ENCODE data around the gene MAP3K7. TPM values are rescaled to one million over a fixed set of nuclear protein-coding genes. Genes with fewer than 3 reads are reported as not detected.

MAP3K7 gene
- total and polyA plus RNA-seq, 4 donors, result 10.3 to 29.2 (median 19.4) TPM

- H3K27ac ChIP-seq (ENCODE audit: low read depth in 1 of 2, low read length in 2 of 2), result no peak overlapping the region
- no peaks in the 10 kb centered on the region for H3K27me3 ChIP-seq (ENCODE audit: control insufficient read depth in 1 of 2, insufficient read depth in 2 of 2, low read length in 1 of 2)
- H3K4me3 ChIP-seq (ENCODE audit: low read length in 2 of 2), result no peak overlapping the region
- intact Hi-C loops (cut with DNase I), result no loop called here
- peaks cover 1 to 5% of the 10 kb centered on the region in 2 donors for H3K36me3 ChIP-seq (ENCODE audit: control insufficient read depth in 1 of 2, insufficient read depth in 2 of 2, low read length in 1 of 2)
- ATAC-seq (ENCODE audit: low FRiP score) (no peak), DNase-seq (no peak)
- no peaks in the 10 kb centered on the region for H3K4me1 ChIP-seq (ENCODE audit: control insufficient read depth in 1 of 2, insufficient read depth in 2 of 2, low read length in 2 of 2)
- H3K9me3 ChIP-seq (ENCODE audit: control insufficient read depth, low read length), result no peaks in the 10 kb centered on the region
- 26 to 37% methylated on average over 1 of the region's 1 CpG for WGBS, 2 donors
These were observed 56.0 kb downstream of the MAP3K7 start for GRCh38 chr6:90530882-90531281.

- Histone ChIP-seq H3K27me3 (ENCODE audit: control insufficient read depth in 1 of 2, insufficient read depth in 2 of 2, low read length in 1 of 2) (no peaks in the 10 kb centered on the region), H3K9me3 (ENCODE audit: control insufficient read depth, low read length) (no peaks in the 10 kb centered on the region), H3K4me1 (ENCODE audit: control insufficient read depth in 1 of 2, insufficient read depth in 2 of 2, low read length in 2 of 2) (no peaks in the 10 kb centered on the region), H3K27ac (ENCODE audit: low read depth in 1 of 2, low read length in 2 of 2) (no peak overlapping the region), H3K4me3 (ENCODE audit: low read length in 2 of 2) (no peak overlapping the region), H3K36me3 (ENCODE audit: control insufficient read depth in 1 of 2, insufficient read depth in 2 of 2, low read length in 1 of 2) (peaks cover 0 to 1% of the 10 kb centered on the region in 2 donors)
- intact Hi-C loops (cut with DNase I), result no loop called here
- ATAC-seq (ENCODE audit: low FRiP score) (no peak), DNase-seq (no peak)
- WGBS, 2 donors, result 98 to 99% methylated on average over 4 of the region's 4 CpGs
These were observed 61.5 kb downstream of the MAP3K7 start for GRCh38 chr6:90525421-90525820.

- no peak for ATAC-seq (ENCODE audit: low FRiP score)
- intact Hi-C loops (cut with DNase I), result no loop called here
- no peaks in the 10 kb centered on the region for H3K9me3 ChIP-seq (ENCODE audit: control insufficient read depth, low read length)
- H3K4me1 ChIP-seq (ENCODE audit: control insufficient read depth in 1 of 2, insufficient read depth in 2 of 2, low read length in 2 of 2), result no peaks in the 10 kb centered on the region
- no peak for DNase-seq
- no peak overlapping the region for H3K4me3 ChIP-seq (ENCODE audit: low read length in 2 of 2)
- H3K36me3 ChIP-seq (ENCODE audit: control insufficient read depth in 1 of 2, insufficient read depth in 2 of 2, low read length in 1 of 2), result peaks cover 0 to under 1% of the 10 kb centered on the region in 2 donors
- WGBS, 2 donors, result 83 to 85% methylated on average over 4 of the region's 4 CpGs
- H3K27me3 ChIP-seq (ENCODE audit: control insufficient read depth in 1 of 2, insufficient read depth in 2 of 2, low read length in 1 of 2), result no peaks in the 10 kb centered on the region
- no peak overlapping the region for H3K27ac ChIP-seq (ENCODE audit: low read depth in 1 of 2, low read length in 2 of 2)
These were observed 63.0 kb downstream of the MAP3K7 start for GRCh38 chr6:90523779-90524310.

- ATAC-seq (ENCODE audit: low FRiP score) (no peak), DNase-seq (no peak)
- WGBS, 2 donors, result 93 to 94% methylated on average over 1 of the region's 1 CpG
- H3K36me3 ChIP-seq (ENCODE audit: control insufficient read depth in 1 of 2, insufficient read depth in 2 of 2, low read length in 1 of 2), result no peaks in the 10 kb centered on the region
- H3K27ac ChIP-seq (ENCODE audit: low read depth in 1 of 2, low read length in 2 of 2), result no peak overlapping the region
- H3K4me1 ChIP-seq (ENCODE audit: control insufficient read depth in 1 of 2, insufficient read depth in 2 of 2, low read length in 2 of 2), result no peaks in the 10 kb centered on the region
- H3K9me3 ChIP-seq (ENCODE audit: control insufficient read depth, low read length), result no peaks in the 10 kb centered on the region
- H3K27me3 ChIP-seq (ENCODE audit: control insufficient read depth in 1 of 2, insufficient read depth in 2 of 2, low read length in 1 of 2), result no peaks in the 10 kb centered on the region
- intact Hi-C loops (cut with DNase I), result no loop called here
- no peak overlapping the region for H3K4me3 ChIP-seq (ENCODE audit: low read length in 2 of 2)
These were observed 64.9 kb downstream of the MAP3K7 start for GRCh38 chr6:90521955-90522354.

- intact Hi-C loops (cut with DNase I), result no loop called here
- WGBS, 2 donors, result 83 to 85% methylated on average over 6 of the region's 6 CpGs
- H3K36me3 ChIP-seq (ENCODE audit: control insufficient read depth in 1 of 2, insufficient read depth in 2 of 2, low read length in 1 of 2), result peaks cover 2 to 6% of the 10 kb centered on the region in 2 donors
- H3K4me3 ChIP-seq (ENCODE audit: low read length in 2 of 2), result no peak overlapping the region
- ATAC-seq (ENCODE audit: low FRiP score) (no peak), DNase-seq (no peak)
- H3K4me1 ChIP-seq (ENCODE audit: control insufficient read depth in 1 of 2, insufficient read depth in 2 of 2, low read length in 2 of 2), result no peaks in the 10 kb centered on the region
- no peaks in the 10 kb centered on the region for H3K9me3 ChIP-seq (ENCODE audit: control insufficient read depth, low read length)
- H3K27me3 ChIP-seq (ENCODE audit: control insufficient read depth in 1 of 2, insufficient read depth in 2 of 2, low read length in 1 of 2), result no peaks in the 10 kb centered on the region
- no peak overlapping the region for H3K27ac ChIP-seq (ENCODE audit: low read depth in 1 of 2, low read length in 2 of 2)
These were observed 70.7 kb downstream of the MAP3K7 start for GRCh38 chr6:90516074-90516660.

GRCh38 chr6:90514496-90514895, 72.4 kb downstream of the MAP3K7 start:
- H3K4me3 ChIP-seq (ENCODE audit: low read length in 2 of 2), result no peak overlapping the region
- ATAC-seq (ENCODE audit: low FRiP score) (no peak), DNase-seq (no peak)
- H3K4me1 ChIP-seq (ENCODE audit: control insufficient read depth in 1 of 2, insufficient read depth in 2 of 2, low read length in 2 of 2), result no peaks in the 10 kb centered on the region
- no peaks in the 10 kb centered on the region for H3K9me3 ChIP-seq (ENCODE audit: control insufficient read depth, low read length)
- WGBS, 2 donors, result 73 to 93% methylated on average over 3 of the region's 3 CpGs
- H3K36me3 ChIP-seq (ENCODE audit: control insufficient read depth in 1 of 2, insufficient read depth in 2 of 2, low read length in 1 of 2), result peaks cover 2 to 6% of the 10 kb centered on the region in 2 donors
- no peak overlapping the region for H3K27ac ChIP-seq (ENCODE audit: low read depth in 1 of 2, low read length in 2 of 2)
- H3K27me3 ChIP-seq (ENCODE audit: control insufficient read depth in 1 of 2, insufficient read depth in 2 of 2, low read length in 1 of 2), result no peaks in the 10 kb centered on the region
- intact Hi-C loops (cut with DNase I), result no loop called here

GRCh38 chr6:90508753-90509152, 78.1 kb downstream of the MAP3K7 start:
- Histone ChIP-seq H3K4me3 (ENCODE audit: low read length in 2 of 2) (no peak overlapping the region), H3K9me3 (ENCODE audit: control insufficient read depth, low read length) (peaks cover 2% of the 10 kb centered on the region), H3K36me3 (ENCODE audit: control insufficient read depth in 1 of 2, insufficient read depth in 2 of 2, low read length in 1 of 2) (peaks cover 0 to 3% of the 10 kb centered on the region in 2 donors), H3K4me1 (ENCODE audit: control insufficient read depth in 1 of 2, insufficient read depth in 2 of 2, low read length in 2 of 2) (no peaks in the 10 kb centered on the region), H3K27ac (ENCODE audit: low read depth in 1 of 2, low read length in 2 of 2) (no peak overlapping the region), H3K27me3 (ENCODE audit: control insufficient read depth in 1 of 2, insufficient read depth in 2 of 2, low read length in 1 of 2) (no peaks in the 10 kb centered on the region)
- no peak for ATAC-seq (ENCODE audit: low FRiP score)
- DNase-seq, result no peak
- 51 to 64% methylated on average over 5 of the region's 5 CpGs for WGBS, 2 donors
- intact Hi-C loops (cut with DNase I), result no loop called here

GRCh38 chr6:90502866-90503407, 83.9 kb downstream of the MAP3K7 start:
- ATAC-seq (ENCODE audit: low FRiP score) (no peak), DNase-seq (no peak)
- Histone ChIP-seq H3K27ac (ENCODE audit: low read depth in 1 of 2, low read length in 2 of 2) (no peak overlapping the region), H3K27me3 (ENCODE audit: control insufficient read depth in 1 of 2, insufficient read depth in 2 of 2, low read length in 1 of 2) (no peaks in the 10 kb centered on the region), H3K4me3 (ENCODE audit: low read length in 2 of 2) (no peak overlapping the region), H3K36me3 (ENCODE audit: control insufficient read depth in 1 of 2, insufficient read depth in 2 of 2, low read length in 1 of 2) (no peaks in the 10 kb centered on the region), H3K9me3 (ENCODE audit: control insufficient read depth, low read length) (no peaks in the 10 kb centered on the region), H3K4me1 (ENCODE audit: control insufficient read depth in 1 of 2, insufficient read depth in 2 of 2, low read length in 2 of 2) (no peaks in the 10 kb centered on the region)
- intact Hi-C loops (cut with DNase I), result no loop called here
- WGBS, 2 donors, result 75 to 91% methylated on average over 3 of the region's 3 CpGs

GRCh38 chr6:90502381-90502780, 84.5 kb downstream of the MAP3K7 start:
- H3K4me1 ChIP-seq (ENCODE audit: control insufficient read depth in 1 of 2, insufficient read depth in 2 of 2, low read length in 2 of 2), result no peaks in the 10 kb centered on the region
- no peaks in the 10 kb centered on the region for H3K27me3 ChIP-seq (ENCODE audit: control insufficient read depth in 1 of 2, insufficient read depth in 2 of 2, low read length in 1 of 2)
- ATAC-seq (ENCODE audit: low FRiP score) (no peak), DNase-seq (no peak)
- H3K36me3 ChIP-seq (ENCODE audit: control insufficient read depth in 1 of 2, insufficient read depth in 2 of 2, low read length in 1 of 2), result no peaks in the 10 kb centered on the region
- no peak overlapping the region for H3K27ac ChIP-seq (ENCODE audit: low read depth in 1 of 2, low read length in 2 of 2)
- H3K4me3 ChIP-seq (ENCODE audit: low read length in 2 of 2), result no peak overlapping the region
- H3K9me3 ChIP-seq (ENCODE audit: control insufficient read depth, low read length), result peaks cover 5% of the 10 kb centered on the region
- 63 to 74% methylated on average over 3 of the region's 3 CpGs for WGBS, 2 donors
- intact Hi-C loops (cut with DNase I), result no loop called here

All from aorta (tissue), 5 donors.